Stimulated activated memory B cell treated with anti-CD40 and anti-IgM and Interleukin-4, amounts not matched to agents 10 μg/mL and 1 μg/mL and 100 μg/mL, for 72 hours (primary cell): ENCODE measurements around the gene KRT79.
"Not testable (repeated sequence)": the region's sequence is repeated elsewhere in the genome, so short reads cannot be mapped to it uniquely, and the experiment has no call there.

ENCODE experiments used
- ATAC-seq: fragments of 150-1000 bp; cut with Tn5 transposase; 2 replicates; pipeline ENCODE4 v1.10.0; 2021
- H3K27ac Mint-ChIP-seq: one replicate; pipeline ENCODE4 v1.8.0; 2022; ENCODE audit warnings: mild to moderate bottlenecking, mixed read lengths
- H3K27me3 Mint-ChIP-seq: one replicate; pipeline ENCODE4 v1.8.0; 2022; ENCODE audit warnings: mixed read lengths
- H3K36me3 Mint-ChIP-seq: one replicate; pipeline ENCODE4 v1.8.0; 2022; ENCODE audit warnings: mixed read lengths
- H3K4me1 Mint-ChIP-seq: one replicate; pipeline ENCODE4 v1.8.0; 2022; ENCODE audit warnings: mixed read lengths
- H3K4me3 Mint-ChIP-seq: one replicate; pipeline ENCODE4 v1.8.0; 2022; ENCODE audit warnings: mild to moderate bottlenecking, moderate library complexity, mixed read lengths
- H3K9me3 Mint-ChIP-seq: one replicate; pipeline ENCODE4 v1.8.0; 2022; ENCODE audit warnings: mixed read lengths

Gene KRT79

GRCh38 chr12:52798003-52798670, 36.0 kb downstream of the KRT79 start:
- Mint-ChIP-seq H3K4me3 (no peak overlapping the region), H3K9me3 (no peaks in the 10 kb centered on the region), H3K27ac (no peak overlapping the region), H3K36me3 (no peaks in the 10 kb centered on the region), H3K4me1 (no peaks in the 10 kb centered on the region), H3K27me3 (peaks cover 30% of the 10 kb centered on the region)
- no peak for ATAC-seq

- Mint-ChIP-seq H3K4me1 (no peaks in the 10 kb centered on the region), H3K9me3 (no peaks in the 10 kb centered on the region), H3K36me3 (no peaks in the 10 kb centered on the region), H3K27ac (no peak overlapping the region), H3K27me3 (peaks cover 30% of the 10 kb centered on the region), H3K4me3 (no peak overlapping the region)
- no peak for ATAC-seq
Measured at GRCh38 chr12:52797529-52797894, 36.6 kb downstream of the KRT79 start.

- Mint-ChIP-seq H3K27me3 (peaks cover 30% of the 10 kb centered on the region), H3K4me1 (no peaks in the 10 kb centered on the region), H3K9me3 (no peaks in the 10 kb centered on the region), H3K36me3 (no peaks in the 10 kb centered on the region), H3K4me3 (no peak overlapping the region), H3K27ac (no peak overlapping the region)
- no peak for ATAC-seq
Measured at GRCh38 chr12:52796839-52797528, 37.1 kb downstream of the KRT79 start.

- no peaks in the 10 kb centered on the region for H3K9me3 Mint-ChIP-seq
- no peak overlapping the region for H3K27ac Mint-ChIP-seq
Measured at GRCh38 chr12:52796429-52796794, 37.7 kb downstream of the KRT79 start.

GRCh38 chr12:52795694-52796428, 38.2 kb downstream of the KRT79 start, which contains the start of gene KRT3:
Gene KRT3, minus strand, starts transcription at chr12:52796117. Its CDS starts 75 bp downstream, at chr12:52796042.
- peaks cover 32% of the 10 kb centered on the region for H3K27me3 Mint-ChIP-seq
- no peak for ATAC-seq

More at GRCh38 chr12:52796429-52796794, 37.7 kb downstream of the KRT79 start:
- H3K36me3 Mint-ChIP-seq, result no peaks in the 10 kb centered on the region
- no peak overlapping the region for H3K4me3 Mint-ChIP-seq
- H3K27me3 Mint-ChIP-seq, result peaks cover 30% of the 10 kb centered on the region
- no peaks in the 10 kb centered on the region for H3K4me1 Mint-ChIP-seq
- ATAC-seq, result no peak

GRCh38 chr12:52795332-52795674, 38.8 kb downstream of the KRT79 start:
- not testable (repeated sequence) for H3K36me3 Mint-ChIP-seq, H3K27ac Mint-ChIP-seq, ATAC-seq, H3K9me3 Mint-ChIP-seq, H3K4me3 Mint-ChIP-seq, H3K4me1 Mint-ChIP-seq
- H3K27me3 Mint-ChIP-seq, result peaks cover 38% of the 10 kb centered on the region

More at GRCh38 chr12:52795694-52796428, 38.2 kb downstream of the KRT79 start, which contains the start of gene KRT3:
- H3K9me3 Mint-ChIP-seq, result no peaks in the 10 kb centered on the region
- no peaks in the 10 kb centered on the region for H3K4me1 Mint-ChIP-seq
- H3K4me3 Mint-ChIP-seq, result no peak within 1 kb of the TSS
- H3K36me3 Mint-ChIP-seq, result no peaks in the 10 kb centered on the region
- no peak within 1 kb of the TSS for H3K27ac Mint-ChIP-seq

GRCh38 chr12:52794479-52795331, 39.4 kb downstream of the KRT79 start:
- H3K27ac Mint-ChIP-seq, result no peak overlapping the region
- no peaks in the 10 kb centered on the region for H3K36me3 Mint-ChIP-seq
- H3K4me1 Mint-ChIP-seq, result peaks cover 8% of the 10 kb centered on the region
- peaks cover 44% of the 10 kb centered on the region for H3K27me3 Mint-ChIP-seq
- no peaks in the 10 kb centered on the region for H3K9me3 Mint-ChIP-seq
- ATAC-seq, result peak; percentile 18
- H3K4me3 Mint-ChIP-seq, result no peak overlapping the region

GRCh38 chr12:52792185-52793029, 41.7 kb downstream of the KRT79 start:
- H3K4me1 Mint-ChIP-seq, result peaks cover 8% of the 10 kb centered on the region
- H3K9me3 Mint-ChIP-seq, result no peaks in the 10 kb centered on the region
- no peak for ATAC-seq
- H3K27ac Mint-ChIP-seq, result no peak overlapping the region
- no peaks in the 10 kb centered on the region for H3K36me3 Mint-ChIP-seq
- no peak overlapping the region for H3K4me3 Mint-ChIP-seq
- peaks cover 60% of the 10 kb centered on the region for H3K27me3 Mint-ChIP-seq

- peaks cover 8% of the 10 kb centered on the region for H3K4me1 Mint-ChIP-seq
- H3K27me3 Mint-ChIP-seq, result peaks cover 60% of the 10 kb centered on the region
- H3K4me3 Mint-ChIP-seq, result no peak overlapping the region
- H3K9me3 Mint-ChIP-seq, result no peaks in the 10 kb centered on the region
- ATAC-seq, result no peak
- H3K36me3 Mint-ChIP-seq, result no peaks in the 10 kb centered on the region
- H3K27ac Mint-ChIP-seq, result no peak overlapping the region
Measured at GRCh38 chr12:52791271-52792184, 42.6 kb downstream of the KRT79 start.

GRCh38 chr12:52790427-52791270, 43.5 kb downstream of the KRT79 start:
- H3K27ac Mint-ChIP-seq, result no peak overlapping the region
- no peak for ATAC-seq

GRCh38 chr12:52789637-52790426, 44.3 kb downstream of the KRT79 start:
- H3K4me1 Mint-ChIP-seq, result peaks cover 8% of the 10 kb centered on the region
- no peak overlapping the region for H3K27ac Mint-ChIP-seq
- no peak for ATAC-seq
- peaks cover 3% of the 10 kb centered on the region for H3K9me3 Mint-ChIP-seq
- no peaks in the 10 kb centered on the region for H3K36me3 Mint-ChIP-seq
- H3K4me3 Mint-ChIP-seq, result no peak overlapping the region
- H3K27me3 Mint-ChIP-seq, result peaks cover 46% of the 10 kb centered on the region

More at GRCh38 chr12:52790427-52791270, 43.5 kb downstream of the KRT79 start:
- Mint-ChIP-seq H3K27me3 (peaks cover 54% of the 10 kb centered on the region), H3K36me3 (no peaks in the 10 kb centered on the region), H3K4me1 (peaks cover 8% of the 10 kb centered on the region), H3K9me3 (peaks cover 2% of the 10 kb centered on the region), H3K4me3 (no peak overlapping the region)
